Stimulated activated CD4-positive, alpha-beta T cell treated with anti-CD3 and anti-CD28 coated beads, Interleukin-2, amount 100 ng/mL, for 4 hours (primary cell): ENCODE measurements around the gene PLB1.

Source experiments
- DNase-seq: peaks from one replicate; pipeline ENCODE4 v3.0.0-alpha.2; 2020; ENCODE audit warnings: low read depth

Gene PLB1

GRCh38 chr2:28565720-28566295 lies 69.9 kb downstream of the PLB1 start:
- DNase-seq, result no peak

GRCh38 chr2:28566521-28567041 lies 70.7 kb downstream of the PLB1 start:
- peak; percentile 82 for DNase-seq

GRCh38 chr2:28567061-28567471 lies 71.2 kb downstream of the PLB1 start:
- DNase-seq, result no peak

- no peak for DNase-seq
Measured at GRCh38 chr2:28568036-28568435, 72.2 kb downstream of the PLB1 start.

GRCh38 chr2:28568533-28568932 lies 72.7 kb downstream of the PLB1 start:
- DNase-seq, result no peak

GRCh38 chr2:28570431-28570830 lies 74.6 kb downstream of the PLB1 start:
- DNase-seq, result no peak

GRCh38 chr2:28576714-28577113 lies 80.9 kb downstream of the PLB1 start:
- no peak for DNase-seq

GRCh38 chr2:28577791-28578680 lies 82.2 kb downstream of the PLB1 start:
- DNase-seq, result no peak

- no peak for DNase-seq
Measured at GRCh38 chr2:28578774-28579173, 82.9 kb downstream of the PLB1 start.

- no peak for DNase-seq
Measured at GRCh38 chr2:28579606-28580005, 83.7 kb downstream of the PLB1 start.

GRCh38 chr2:28580078-28580477 lies 84.2 kb downstream of the PLB1 start:
- no peak for DNase-seq

- DNase-seq, result no peak
Measured at GRCh38 chr2:28581312-28581711, 85.5 kb downstream of the PLB1 start.

GRCh38 chr2:28582152-28582551 lies 86.3 kb downstream of the PLB1 start:
- DNase-seq, result no peak

GRCh38 chr2:28582595-28582994 lies 86.7 kb downstream of the PLB1 start:
- DNase-seq, result no peak

- DNase-seq, result peak; percentile 78
Measured at GRCh38 chr2:28583899-28584553, 88.2 kb downstream of the PLB1 start.

- peak; percentile 22 for DNase-seq
Measured at GRCh38 chr2:28586867-28587266, 91.0 kb downstream of the PLB1 start.

- DNase-seq, result no peak
Measured at GRCh38 chr2:28587526-28588291, 91.8 kb downstream of the PLB1 start.

- no peak for DNase-seq
Measured at GRCh38 chr2:28588292-28588670, 92.4 kb downstream of the PLB1 start.

- no peak for DNase-seq
Measured at GRCh38 chr2:28589746-28590463, 94.0 kb downstream of the PLB1 start.

- no peak for DNase-seq
Measured at GRCh38 chr2:28590496-28591301, 94.8 kb downstream of the PLB1 start.
